A673 (cell line): ENCODE measurements around the gene HSDL1. TPM values are rescaled to one million over a fixed set of nuclear protein-coding genes. Genes with fewer than 3 reads are reported as not detected.

ENCODE experiments used
- BruUV-seq: library from RNA; stranded (reverse); fragments of 400-500 nt; replicated peaks from 2 replicates; lab custom pipeline; 2021; lab: Mats Ljungman, UMichigan
- CTCF ChIA-PET: fragments of 300-600 bp; sonication (Branson Sonifier 250); formaldehyde crosslinking; loops from one replicate; lab custom pipeline; 2022; ENCODE audit warnings: antibody characterized with exemption; lab: Charles Lee
- POLR2A ChIA-PET: fragments of 300-600 bp; sonication (Branson Sonifier 250); formaldehyde crosslinking; loops from one replicate; lab custom pipeline; 2022; ENCODE audit warnings: antibody characterized with exemption; ENCODE audit not compliant: low non-redundant PET; lab: Charles Lee
- DNase-seq: peaks from one replicate; pipeline ENCODE4 v3.0.0-alpha.2; 2015; ENCODE audit warnings: low spot score
- H3K27ac ChIP-seq: fragments of 200-600 bp; sonication (generic); 2 replicates; pipeline ENCODE4 v1.5.1; 2016; ENCODE audit warnings: mixed run types, low read depth, mild to moderate bottlenecking, mixed read lengths, antibody characterized with exemption, low read length; ENCODE audit not compliant: poor library complexity, severe bottlenecking
- H3K27me3 ChIP-seq: fragments of 200-600 bp; sonication (generic); replicated peaks from 2 replicates; pipeline ENCODE4 v1.6.1; 2017; ENCODE audit warnings: mixed run types, low read depth, mild to moderate bottlenecking, mixed read lengths, antibody characterized with exemption, low read length; ENCODE audit not compliant: insufficient read depth, poor library complexity
- H3K36me3 ChIP-seq: fragments of 200-600 bp; sonication (generic); 2 replicates; pipeline ENCODE4 v1.6.1; 2016; ENCODE audit warnings: mixed run types, mild to moderate bottlenecking, mixed read lengths, antibody characterized with exemption, low read length; ENCODE audit not compliant: insufficient read depth, poor library complexity, severe bottlenecking
- H3K4me1 ChIP-seq: fragments of 200-600 bp; sonication (generic); 2 replicates; pipeline ENCODE4 v1.6.1; 2017; ENCODE audit warnings: mixed run types, mild to moderate bottlenecking, mixed read lengths, antibody characterized with exemption, low read length; ENCODE audit not compliant: insufficient read depth, poor library complexity, severe bottlenecking
- H3K4me3 ChIP-seq: fragments of 200-600 bp; sonication (generic); 2 replicates; pipeline ENCODE4 v1.5.1; 2016; ENCODE audit warnings: low read depth, mixed run types, mild to moderate bottlenecking, mixed read lengths, low read length; ENCODE audit not compliant: poor library complexity, severe bottlenecking
- H3K9me3 ChIP-seq: fragments of 200-600 bp; sonication (generic); 2 replicates; pipeline ENCODE4 v1.6.1; 2016; ENCODE audit warnings: mixed run types, low read depth, mild to moderate bottlenecking, mixed read lengths, antibody characterized with exemption, low read length; ENCODE audit not compliant: poor library complexity, severe bottlenecking
- EZH2 ChIP-seq: fragments of 200-600 bp; sonication (generic); IDR thresholded peaks from 2 replicates; pipeline ENCODE4 v1.6.1; 2017; ENCODE audit warnings: borderline replicate concordance, low read depth, mild to moderate bottlenecking, mixed read lengths, antibody characterized with exemption, low read length; ENCODE audit not compliant: poor library complexity, severe bottlenecking
- intact Hi-C: fragments of 100-400 bp; cut with micrococcal nuclease; formaldehyde crosslinking; loops from one replicate; pipeline ENCODE4 v1.10.0; 2022; ENCODE audit not compliant: unreplicated experiment
- total RNA-seq: library from RNA; stranded (reverse); gene quantifications from 2 replicates; pipeline ENCODE4 v1.2.3, GENCODE V29; 2021
- TF ChIP-seq, protein P1 (sequence below): fragments of 300-800, 200-600 bp; sonication (generic); conservative IDR thresholded peaks from 2 replicates; pipeline ENCODE4 v1.5.1; 2017; ENCODE audit warnings: low read depth, mild to moderate bottlenecking, antibody characterized with exemption, low read length, moderate library complexity, mixed read lengths

HSDL1 gene
- total RNA-seq, 1 experiment from 2014 or later, result 45.6 TPM

DNA sequence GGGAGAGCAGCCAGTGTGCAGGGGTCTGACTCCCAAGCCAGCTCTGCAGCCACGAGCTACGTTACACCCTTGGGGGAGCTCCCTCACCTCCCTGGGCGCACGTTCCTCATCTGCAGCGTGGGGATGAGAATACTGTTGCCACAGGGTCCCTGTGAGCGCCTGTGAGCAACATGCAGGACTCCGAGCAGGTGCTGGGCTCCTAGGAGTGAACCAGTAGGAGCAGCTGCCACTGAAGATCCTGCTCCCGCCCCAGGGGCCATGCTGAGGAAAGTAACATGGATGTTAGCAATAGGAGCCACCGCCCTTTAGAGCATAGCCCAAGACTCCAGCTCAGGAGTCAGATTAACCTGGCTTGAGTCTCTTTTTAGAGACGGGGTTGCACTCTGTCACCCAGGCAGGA lies 16.1 kb upstream of the HSDL1 start:
- BruUV-seq, result no TSS peak
- no peaks in the 10 kb centered on the region for H3K36me3 ChIP-seq
- intact Hi-C loops, result no loop called here
- no peaks in the 10 kb centered on the region for H3K4me1 ChIP-seq
- no peak overlapping the region for H3K27ac ChIP-seq
- no peak for DNase-seq
- H3K9me3 ChIP-seq, result no peaks in the 10 kb centered on the region
- no peak overlapping the region for H3K4me3 ChIP-seq
- ChIA-PET POLR2A (no interaction called here), CTCF (no interaction called here)
- TF ChIP-seq, protein P1, sequence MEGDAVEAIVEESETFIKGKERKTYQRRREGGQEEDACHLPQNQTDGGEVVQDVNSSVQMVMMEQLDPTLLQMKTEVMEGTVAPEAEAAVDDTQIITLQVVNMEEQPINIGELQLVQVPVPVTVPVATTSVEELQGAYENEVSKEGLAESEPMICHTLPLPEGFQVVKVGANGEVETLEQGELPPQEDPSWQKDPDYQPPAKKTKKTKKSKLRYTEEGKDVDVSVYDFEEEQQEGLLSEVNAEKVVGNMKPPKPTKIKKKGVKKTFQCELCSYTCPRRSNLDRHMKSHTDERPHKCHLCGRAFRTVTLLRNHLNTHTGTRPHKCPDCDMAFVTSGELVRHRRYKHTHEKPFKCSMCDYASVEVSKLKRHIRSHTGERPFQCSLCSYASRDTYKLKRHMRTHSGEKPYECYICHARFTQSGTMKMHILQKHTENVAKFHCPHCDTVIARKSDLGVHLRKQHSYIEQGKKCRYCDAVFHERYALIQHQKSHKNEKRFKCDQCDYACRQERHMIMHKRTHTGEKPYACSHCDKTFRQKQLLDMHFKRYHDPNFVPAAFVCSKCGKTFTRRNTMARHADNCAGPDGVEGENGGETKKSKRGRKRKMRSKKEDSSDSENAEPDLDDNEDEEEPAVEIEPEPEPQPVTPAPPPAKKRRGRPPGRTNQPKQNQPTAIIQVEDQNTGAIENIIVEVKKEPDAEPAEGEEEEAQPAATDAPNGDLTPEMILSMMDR, result no peak
- TF ChIP-seq EZH2, result no peak
- peaks cover 28% of the 10 kb centered on the region for H3K27me3 ChIP-seq

- Histone ChIP-seq H3K4me3 (no peak overlapping the region), H3K9me3 (no peaks in the 10 kb centered on the region), H3K4me1 (no peaks in the 10 kb centered on the region), H3K36me3 (no peaks in the 10 kb centered on the region), H3K27me3 (peaks cover 28% of the 10 kb centered on the region), H3K27ac (no peak overlapping the region)
- CTCF ChIA-PET, result no interaction called here
- TF ChIP-seq, protein P1, result no peak
- TF ChIP-seq EZH2, result no peak
- POLR2A ChIA-PET, result no interaction called here
- no TSS peak for BruUV-seq
- intact Hi-C loops, result no loop called here
- no peak for DNase-seq
Measured at GRCh38 chr16:84159800-84160199, 14.8 kb upstream of the HSDL1 start.

- no TSS peak for BruUV-seq
- ChIA-PET CTCF (no interaction called here), POLR2A (no interaction called here)
- intact Hi-C loops, result no loop called here
- no peaks in the 10 kb centered on the region for H3K4me1 ChIP-seq
- no peaks in the 10 kb centered on the region for H3K9me3 ChIP-seq
- TF ChIP-seq, protein P1, result no peak
- no peak for TF ChIP-seq EZH2
- peaks cover 23% of the 10 kb centered on the region for H3K27me3 ChIP-seq
- H3K36me3 ChIP-seq, result no peaks in the 10 kb centered on the region
- no peak for DNase-seq
- no peak overlapping the region for H3K4me3 ChIP-seq
- no peak overlapping the region for H3K27ac ChIP-seq
Measured at GRCh38 chr16:84159007-84159406, 14.0 kb upstream of the HSDL1 start.
